Panc1 (cell line): ENCODE data around the gene NSMCE1. TPM values are rescaled to one million over a fixed set of nuclear protein-coding genes. Genes with fewer than 3 reads are reported as not detected.

ENCODE experiments used
- ATAC-seq: fragments of 200-7000 bp; cut with Tn5 transposase; 2 replicates; pipeline ENCODE4 v1.9.1; 2020; ENCODE audit warnings: mild to moderate bottlenecking, moderate library complexity
- BruUV-seq: library from RNA; stranded (reverse); fragments of 400-500 nt; replicated peaks from 2 replicates; lab custom pipeline; 2021; lab: Mats Ljungman, UMichigan
- CTCF ChIA-PET: fragments of 300-600 bp; sonication (Branson Sonifier 250); formaldehyde crosslinking; loops from one replicate; lab custom pipeline; 2022; ENCODE audit warnings: antibody characterized with exemption; lab: Charles Lee
- POLR2A ChIA-PET: fragments of 300-600 bp; sonication (Branson Sonifier 250); formaldehyde crosslinking; loops from one replicate; lab custom pipeline; 2022; ENCODE audit warnings: antibody characterized with exemption; lab: Charles Lee
- DNase-seq: peaks from one replicate; pipeline ENCODE4 v3.0.0-alpha.2; 2010; ENCODE audit warnings: low read depth, low spot score
- H3K27ac ChIP-seq: 2 replicates; pipeline ENCODE4 v1.5.1; 2011; ENCODE audit warnings: mild to moderate bottlenecking, low read length, inconsistent platforms
- H3K27me3 ChIP-seq: fragments of 200-500 bp; sonication (Bioruptor generic); 2 replicates; pipeline ENCODE4 v1.6.0; 2014; ENCODE audit warnings: low read length, inconsistent platforms; ENCODE audit not compliant: control insufficient read depth, insufficient read depth
- H3K36me3 ChIP-seq: fragments of 200-500 bp; sonication (Bioruptor generic); 2 replicates; pipeline ENCODE4 v1.5.1; 2014; ENCODE audit warnings: inconsistent platforms, mild to moderate bottlenecking, low read length, moderate library complexity; ENCODE audit not compliant: control insufficient read depth, insufficient read depth
- H3K4me1 ChIP-seq: 2 replicates; pipeline ENCODE4 v1.5.1; 2011; ENCODE audit warnings: inconsistent platforms, mild to moderate bottlenecking, low read length, moderate library complexity; ENCODE audit not compliant: control insufficient read depth, insufficient read depth
- H3K4me3 ChIP-seq, 2 experiments: 2 replicates each; pipeline ENCODE4 v1.5.1; 2011 to 2012; ENCODE audit warnings: low read depth in 2 of 2, low read length in 2 of 2, mild to moderate bottlenecking in 2 of 2, inconsistent platforms in 1 of 2, moderate library complexity in 1 of 2
- H3K9me3 ChIP-seq: fragments of 200-500 bp; sonication (Bioruptor generic); 2 replicates; pipeline ENCODE4 v1.5.1; 2014; ENCODE audit warnings: low read depth, mild to moderate bottlenecking, inconsistent platforms, low read length, moderate library complexity; ENCODE audit not compliant: control insufficient read depth, insufficient read depth
- CTCF ChIP-seq: fragments of 450-650 bp; IDR thresholded peaks from 2 replicates; pipeline ENCODE4 v1.5.1; 2017; ENCODE audit warnings: mild to moderate bottlenecking
- POLR2AphosphoS5 ChIP-seq: IDR thresholded peaks from 2 replicates; pipeline ENCODE4 v1.6.1; 2012; ENCODE audit warnings: mild to moderate bottlenecking, low read depth, low read length, moderate library complexity
- REST ChIP-seq, 2 experiments: IDR thresholded peaks; 2 replicates each; pipeline ENCODE4 v1.6.1; 2011 to 2012; ENCODE audit warnings: low read depth in 2 of 2, control low read depth in 1 of 2, low read length in 1 of 2, mild to moderate bottlenecking in 1 of 2, moderate library complexity in 1 of 2; ENCODE audit not compliant: insufficient read depth in 1 of 2
- SIN3A ChIP-seq: IDR thresholded peaks from 2 replicates; pipeline ENCODE4 v1.6.1; 2012; ENCODE audit warnings: low read depth, mild to moderate bottlenecking, low read length, moderate library complexity, borderline replicate concordance; ENCODE audit not compliant: insufficient read depth
- TCF7L2 ChIP-seq: IDR thresholded peaks from 2 replicates; pipeline ENCODE4 v1.6.1; 2011; ENCODE audit warnings: mild to moderate bottlenecking, low read depth, low read length, inconsistent platforms
- in situ Hi-C: cut with HindIII; loops from 2 replicates; pipeline ENCODE4 v1.10.0; 2016; ENCODE audit warnings: low sequenced_read_pairs, low pct_unique_long_range_greater_than_20kb
- intact Hi-C: fragments of 100-400 bp; cut with micrococcal nuclease; formaldehyde crosslinking; loops from one replicate; pipeline ENCODE4 v1.10.0; 2022; ENCODE audit not compliant: unreplicated experiment
- total RNA-seq: library from RNA; stranded (reverse); gene quantifications from one replicate; pipeline ENCODE4 v1.2.1, GENCODE V29; 2021; ENCODE audit not compliant: unreplicated experiment

The NSMCE1 gene
- total RNA-seq, 1 experiment from 2014 or later = 48.2 TPM

GRCh38 chr16:27181019-27181790, 87.4 kb downstream of the NSMCE1 start:
- Histone ChIP-seq H3K27me3 (no peaks in the 10 kb centered on the region), H3K36me3 (no peaks in the 10 kb centered on the region), H3K4me1 (no peaks in the 10 kb centered on the region), H3K9me3 (no peaks in the 10 kb centered on the region), H3K27ac (no peak overlapping the region), H3K4me3 (no peak overlapping the region)
- TF ChIP-seq REST (IDR thresholded peaks at IDR 0.05; ENCODE audit: insufficient read depth in 1 of 2, low read depth in 2 of 2, low read length in 1 of 2) (no peak), SIN3A (no peak), TCF7L2 (no peak), CTCF (no peak), POLR2AphosphoS5 (no peak)
- no TSS peak for BruUV-seq
- CTCF ChIA-PET = no interaction called here
- ATAC-seq = no peak
- no peak for DNase-seq
- in situ Hi-C loops = no loop called here
- POLR2A ChIA-PET = no interaction called here
- intact Hi-C loops = no loop called here

GRCh38 chr16:27179500-27180072, 89.0 kb downstream of the NSMCE1 start:
- ATAC-seq = peak; percentile 75
- no peaks in the 10 kb centered on the region for H3K9me3 ChIP-seq
- no peak for DNase-seq
- no peaks in the 10 kb centered on the region for H3K4me1 ChIP-seq
- ChIA-PET CTCF (interaction anchor here (0.6 to 2.0 kb wide), 2 partner anchors 72 to 188 kb away, joined by 3 to 5 read pairs; no protein-coding TSS in a partner anchor), POLR2A (no interaction called here)
- peak; percentile 87 for TF ChIP-seq CTCF
- no peak for TF ChIP-seq POLR2AphosphoS5
- H3K36me3 ChIP-seq = no peaks in the 10 kb centered on the region
- intact Hi-C loops = no loop called here
- H3K27me3 ChIP-seq = no peaks in the 10 kb centered on the region
- no TSS peak for BruUV-seq
- no peak overlapping the region for H3K4me3 ChIP-seq
- H3K27ac ChIP-seq = no peak overlapping the region
- in situ Hi-C loops = no loop called here
